CD4-positive, alpha-beta T cell treated with Interleukin-2 at 100 ng/mL for 4 hours (primary cell): ENCODE measurements around the gene KRTAP23-1.

ENCODE experiments used
- DNase-seq: peaks from one replicate; pipeline ENCODE4 v3.0.0-alpha.2; 2020; ENCODE audit warnings: low spot score

The KRTAP23-1 gene

GRCh38 chr21:30306884-30307283, 41.5 kb downstream of the KRTAP23-1 start:
- no peak for DNase-seq

DNA sequence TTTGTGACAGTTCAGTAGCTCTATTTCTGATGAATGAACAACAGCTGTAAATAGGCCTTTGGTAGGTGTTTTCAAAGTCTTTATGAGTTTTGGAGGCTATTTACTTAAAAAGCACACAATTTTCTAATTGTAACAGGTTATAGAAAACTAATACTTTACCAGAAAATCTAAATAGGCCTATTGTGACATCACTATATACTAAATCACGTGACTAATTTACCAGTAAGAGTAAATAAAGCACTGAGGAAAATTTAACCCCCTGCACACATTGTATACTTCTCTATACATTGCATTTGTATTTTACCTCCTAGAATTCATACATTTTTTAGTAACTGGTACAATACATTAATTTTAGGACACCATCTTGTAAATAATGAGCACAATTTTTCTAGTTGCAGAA, 43.3 kb downstream of the KRTAP23-1 start:
- DNase-seq, result no peak
